ENCODE data around the gene HAO2.

GRCh38 chr1:119338004-119338403 is 30.6 kb upstream of the HAO2 start:
- no peak for TF ChIP-seq POLR2A (IDR thresholded peaks at IDR 0.05; ENCODE audit: low read length)
- no peak for TF ChIP-seq GATA1 (IDR thresholded peaks at IDR 0.05; ENCODE audit: low read depth, low read length)

All from erythroblast (primary cell).